Lower leg skin (tissue), 3 donors: ENCODE results near the gene ARRDC1.

ENCODE experiments used
- POLR2A ChIP-seq, 2 donors: fragments of 450-650 bp; IDR thresholded peaks; one replicate each; pipeline ENCODE4 v1.6.1; 2016 to 2017; ENCODE audit warnings: antibody characterized with exemption in 2 of 2, mild to moderate bottlenecking in 1 of 2, moderate library complexity in 1 of 2
- TF ChIP-seq, protein P1 (sequence below), 3 donors: fragments of 450-650 bp; IDR thresholded peaks; one replicate each; pipeline ENCODE4 v1.5.1; 2016; ENCODE audit warnings: antibody characterized with exemption in 3 of 3, mild to moderate bottlenecking in 3 of 3, moderate library complexity in 2 of 3

DNA sequence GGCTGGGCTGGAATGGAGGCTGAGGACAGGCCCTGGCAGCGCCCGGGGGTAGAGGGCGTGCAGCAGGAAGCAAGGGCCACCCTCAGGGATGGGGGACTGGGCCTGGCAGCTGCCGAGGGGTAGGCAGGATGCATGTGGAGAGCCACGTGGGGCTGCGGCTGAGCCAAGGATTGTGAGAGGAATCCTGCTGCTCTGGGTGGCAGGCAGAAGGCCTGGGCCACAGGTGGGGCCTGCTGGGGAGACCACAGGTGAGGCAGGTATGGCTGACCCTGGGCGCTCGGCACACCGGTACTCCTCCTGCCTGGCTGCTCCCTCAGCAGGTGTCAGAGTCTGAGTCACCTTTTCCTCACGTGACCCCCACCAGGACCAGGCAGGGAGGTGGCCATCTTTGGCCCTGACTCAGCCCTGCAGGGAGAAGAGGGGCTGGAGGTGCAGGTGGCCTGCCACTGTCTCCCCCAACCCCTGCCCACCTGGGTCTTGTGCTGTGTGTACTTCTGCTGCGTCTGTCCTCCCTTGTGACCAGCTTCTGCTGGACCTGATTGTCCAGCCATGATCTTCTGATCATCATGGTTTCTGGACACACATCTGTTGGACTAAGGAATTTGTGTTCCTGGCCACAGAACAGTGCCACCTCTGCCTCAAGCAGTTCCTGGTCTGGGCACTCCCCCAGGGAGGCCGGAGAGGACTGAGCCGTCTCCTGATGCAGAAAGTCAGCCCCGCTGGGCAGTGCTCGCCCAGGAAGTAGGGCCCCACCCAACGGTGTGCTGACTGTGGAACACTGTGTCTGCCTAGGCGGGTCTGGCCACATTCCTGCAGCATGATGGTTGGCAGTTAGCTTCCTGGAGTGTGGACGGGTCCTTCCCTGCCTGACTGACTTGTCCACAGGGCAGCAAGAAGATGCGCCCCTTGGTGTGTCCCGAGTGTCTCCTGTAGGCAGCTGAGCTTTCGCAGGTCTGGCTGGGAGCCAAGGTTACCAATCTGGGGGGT lies 6.4 kb downstream of the ARRDC1 start:
- TF ChIP-seq, protein P1, sequence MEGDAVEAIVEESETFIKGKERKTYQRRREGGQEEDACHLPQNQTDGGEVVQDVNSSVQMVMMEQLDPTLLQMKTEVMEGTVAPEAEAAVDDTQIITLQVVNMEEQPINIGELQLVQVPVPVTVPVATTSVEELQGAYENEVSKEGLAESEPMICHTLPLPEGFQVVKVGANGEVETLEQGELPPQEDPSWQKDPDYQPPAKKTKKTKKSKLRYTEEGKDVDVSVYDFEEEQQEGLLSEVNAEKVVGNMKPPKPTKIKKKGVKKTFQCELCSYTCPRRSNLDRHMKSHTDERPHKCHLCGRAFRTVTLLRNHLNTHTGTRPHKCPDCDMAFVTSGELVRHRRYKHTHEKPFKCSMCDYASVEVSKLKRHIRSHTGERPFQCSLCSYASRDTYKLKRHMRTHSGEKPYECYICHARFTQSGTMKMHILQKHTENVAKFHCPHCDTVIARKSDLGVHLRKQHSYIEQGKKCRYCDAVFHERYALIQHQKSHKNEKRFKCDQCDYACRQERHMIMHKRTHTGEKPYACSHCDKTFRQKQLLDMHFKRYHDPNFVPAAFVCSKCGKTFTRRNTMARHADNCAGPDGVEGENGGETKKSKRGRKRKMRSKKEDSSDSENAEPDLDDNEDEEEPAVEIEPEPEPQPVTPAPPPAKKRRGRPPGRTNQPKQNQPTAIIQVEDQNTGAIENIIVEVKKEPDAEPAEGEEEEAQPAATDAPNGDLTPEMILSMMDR (IDR thresholded peaks at IDR 0.05), result no peak
- TF ChIP-seq POLR2A (IDR thresholded peaks at IDR 0.05), result no peak
